Erythroblast (primary cell): Measurements from ENCODE around the gene RCVRN.

Experiments
- GATA1 ChIP-seq: IDR thresholded peaks from 2 replicates; pipeline ENCODE4 v1.6.1; 2011; ENCODE audit warnings: low read depth, mild to moderate bottlenecking, control low read depth, low read length, moderate library complexity
- POLR2A ChIP-seq: IDR thresholded peaks from 2 replicates; pipeline ENCODE4 v1.6.1; 2011; ENCODE audit warnings: mild to moderate bottlenecking, low read length

DNA sequence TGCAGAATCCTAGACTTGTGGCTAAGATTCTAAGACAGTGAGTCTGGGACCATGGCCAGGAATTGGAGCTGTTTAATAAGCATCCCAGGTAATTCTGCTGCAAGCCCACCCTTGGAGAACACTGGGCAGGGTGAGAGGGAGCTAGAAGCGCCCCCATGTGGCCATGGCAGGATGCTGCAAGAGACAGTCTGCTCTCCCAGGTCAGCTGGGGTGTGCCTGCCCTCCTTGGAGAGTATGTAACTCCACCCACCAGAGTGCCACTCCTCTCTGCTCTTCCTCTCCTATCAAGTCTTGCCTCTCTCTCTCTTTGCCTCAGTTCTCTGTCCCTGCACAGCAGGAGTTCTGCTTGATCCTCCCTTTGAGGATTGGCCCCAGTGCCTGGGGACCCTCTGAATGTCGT, 14.9 kb downstream of the RCVRN start:
- TF ChIP-seq POLR2A = no peak
- no peak for TF ChIP-seq GATA1
